GM12878 (cell line): ENCODE data around the gene RNF186.

Source experiments
- ATF7 ChIP-seq: fragments of 450-650 bp; IDR thresholded peaks from 2 replicates; pipeline ENCODE4 v1.6.1; 2016; ENCODE audit warnings: low read depth, mild to moderate bottlenecking
- CHD1 ChIP-seq: IDR thresholded peaks from 2 replicates; pipeline ENCODE4 v1.6.1; 2012; ENCODE audit warnings: low read depth, low read length, improper control_type of control experiment
- CTCF ChIP-seq, 3 experiments: IDR thresholded peaks in 2 of 3; conservative IDR thresholded peaks in 1 of 3; 2 replicates each; pipeline ENCODE4 v1.5.1; 2011; ENCODE audit warnings: low read depth in 3 of 3, low read length in 3 of 3, mild to moderate bottlenecking in 3 of 3, control low read depth in 2 of 3, moderate library complexity in 2 of 3, inconsistent platforms in 1 of 3, mixed read lengths in 1 of 3; ENCODE audit not compliant: control insufficient read depth in 2 of 3, insufficient read depth in 1 of 3; ENCODE audit errors: extremely low read depth in 1 of 3
- EP300 ChIP-seq, 2 experiments: fragments of 150-350 bp in 1 of 2; IDR thresholded peaks; 2 replicates each; pipeline ENCODE4 v1.6.1; 2011 to 2012; ENCODE audit warnings: low read depth in 2 of 2, low read length in 2 of 2, borderline replicate concordance in 1 of 2, improper control_type of control experiment in 1 of 2, inconsistent platforms in 1 of 2; ENCODE audit not compliant: control insufficient read depth in 1 of 2
- FOS ChIP-seq: IDR thresholded peaks from 3 replicates; pipeline ENCODE4 v1.6.1; 2011; ENCODE audit warnings: borderline replicate concordance; ENCODE audit not compliant: insufficient read length; ENCODE audit errors: extremely low read depth
- HDAC6 ChIP-seq: fragments of 200-600 bp; sonication (generic); IDR thresholded peaks from one replicate; pipeline ENCODE4 v1.8.0; 2017; ENCODE audit warnings: antibody characterized with exemption; ENCODE audit not compliant: unreplicated experiment
- MLLT1 ChIP-seq: fragments of 450-650 bp; IDR thresholded peaks from 2 replicates; pipeline ENCODE4 v1.6.1; 2016; ENCODE audit warnings: mild to moderate bottlenecking
- POLR2A ChIP-seq: IDR thresholded peaks from 2 replicates; pipeline ENCODE4 v1.6.1; 2011; ENCODE audit warnings: low read depth, mild to moderate bottlenecking, low read length
- SIN3A ChIP-seq: IDR thresholded peaks from 2 replicates; pipeline ENCODE4 v1.6.1; 2012; ENCODE audit warnings: low read depth, low read length, improper control_type of control experiment
- SMARCA5 ChIP-seq: fragments of 450-650 bp; IDR thresholded peaks from 2 replicates; pipeline ENCODE4 v1.6.1; 2017; ENCODE audit warnings: mild to moderate bottlenecking
- STAT1 ChIP-seq: fragments of 450-650 bp; conservative IDR thresholded peaks from 2 replicates; pipeline ENCODE4 v1.6.1; 2014; ENCODE audit warnings: antibody characterized with exemption, mild to moderate bottlenecking
- SUPT20H ChIP-seq: IDR thresholded peaks from 2 replicates; pipeline ENCODE4 v1.6.1; 2011; ENCODE audit warnings: low read depth, mild to moderate bottlenecking, low read length, moderate library complexity, borderline replicate concordance; ENCODE audit not compliant: control insufficient read depth
- TCF12 ChIP-seq: IDR thresholded peaks from 2 replicates; pipeline ENCODE4 v1.6.1; 2011; ENCODE audit warnings: low read depth, mild to moderate bottlenecking, low read length

GRCh38 chr1:19828546-19828945 is 13.5 kb upstream of the RNF186 start:
- no peak for TF ChIP-seq POLR2A
- TF ChIP-seq CTCF (IDR thresholded peaks at IDR 0.05 in 2 of 3, conservative IDR thresholded peaks at IDR 0.05 in 1 of 3; ENCODE audit: control insufficient read depth in 2 of 3, extremely low read depth in 1 of 3, insufficient read depth in 1 of 3, low read depth in 3 of 3, low read length in 3 of 3): no peak
- TF ChIP-seq ATF7: no peak
- TF ChIP-seq EP300 (IDR thresholded peaks at IDR 0.05; ENCODE audit: borderline replicate concordance in 1 of 2, control insufficient read depth in 1 of 2, low read depth in 2 of 2, low read length in 2 of 2): no peak
- no peak for TF ChIP-seq SIN3A
- no peak for TF ChIP-seq FOS
- no peak for TF ChIP-seq STAT1
- TF ChIP-seq HDAC6: no peak
- no peak for TF ChIP-seq MLLT1
- no peak for TF ChIP-seq SMARCA5
- TF ChIP-seq SUPT20H: no peak
- no peak for TF ChIP-seq TCF12
- TF ChIP-seq CHD1: no peak
